Skin epidermis (tissue), 12 donors: ENCODE results near the gene BGN.

ENCODE experiments used
- H3K27ac ChIP-seq, 21 experiments: fragments of 200-600 bp; sonication (generic) in 11 of 21; one replicate each; pipeline ENCODE4 v1.5.0; 2020; ENCODE audit warnings: mild to moderate bottlenecking in 3 of 21, inconsistent platforms in 2 of 21, moderate library complexity in 2 of 21
- H3K4me3 ChIP-seq, 7 experiments: fragments of 200-600 bp; sonication (generic) in 2 of 7; one replicate each; pipeline ENCODE4 v1.5.0; 2020; ENCODE audit warnings: inconsistent platforms in 2 of 7, mild to moderate bottlenecking in 2 of 7, moderate library complexity in 1 of 7

BGN gene

DNA sequence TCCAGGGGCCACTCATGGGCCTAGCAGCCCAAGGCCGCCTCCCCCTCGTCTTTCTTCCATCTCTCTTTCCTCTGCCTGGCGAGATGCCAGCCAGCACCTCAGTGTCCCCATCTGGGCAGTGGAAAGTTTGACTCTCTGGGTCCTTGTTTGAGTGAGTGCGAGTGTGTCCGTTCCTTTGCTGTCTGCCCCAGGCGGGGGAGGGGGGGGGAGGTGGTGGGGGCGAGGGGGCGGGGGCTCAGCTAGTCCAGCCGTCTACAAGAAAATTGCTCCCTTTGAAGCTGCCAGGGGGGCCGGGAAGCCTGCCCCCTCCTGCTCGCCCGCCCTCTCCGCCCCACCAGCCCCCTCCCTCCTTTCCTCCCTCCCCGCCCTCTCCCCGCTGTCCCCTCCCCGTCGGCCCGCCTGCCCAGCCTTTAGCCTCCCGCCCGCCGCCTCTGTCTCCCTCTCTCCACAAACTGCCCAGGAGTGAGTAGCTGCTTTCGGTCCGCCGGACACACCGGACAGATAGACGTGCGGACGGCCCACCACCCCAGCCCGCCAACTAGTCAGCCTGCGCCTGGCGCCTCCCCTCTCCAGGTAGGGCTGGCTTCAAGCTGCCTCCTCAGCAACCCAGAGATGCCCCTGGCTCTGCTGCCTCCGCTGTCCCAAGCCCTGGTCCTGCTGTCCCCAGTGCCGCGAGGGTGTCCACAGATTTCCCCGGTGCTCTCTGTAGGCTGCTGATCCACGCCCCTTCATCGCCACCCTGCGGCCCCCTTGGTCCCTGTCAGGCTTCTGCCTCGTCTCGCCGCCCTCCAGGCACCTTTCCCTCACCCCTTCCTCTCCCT is at the start of gene BGN:
Gene BGN (plus strand): TSS at position 440 of the 821 bp plus-strand sequence. CDS start 9,652 bp downstream, outside the sequence.
- Histone ChIP-seq H3K4me3 (peak within 1 kb of the TSS; percentile 14 to 39 (median 28)), H3K27ac (peak within 1 kb of the TSS in 17 of 21 experiments; percentile 11 to 83 (median 51))

GRCh38 chrX:153445106-153445855 is 49.5 kb upstream of the BGN start:
- Histone ChIP-seq H3K27ac (no peak overlapping the region), H3K4me3 (no peak overlapping the region)

DNA sequence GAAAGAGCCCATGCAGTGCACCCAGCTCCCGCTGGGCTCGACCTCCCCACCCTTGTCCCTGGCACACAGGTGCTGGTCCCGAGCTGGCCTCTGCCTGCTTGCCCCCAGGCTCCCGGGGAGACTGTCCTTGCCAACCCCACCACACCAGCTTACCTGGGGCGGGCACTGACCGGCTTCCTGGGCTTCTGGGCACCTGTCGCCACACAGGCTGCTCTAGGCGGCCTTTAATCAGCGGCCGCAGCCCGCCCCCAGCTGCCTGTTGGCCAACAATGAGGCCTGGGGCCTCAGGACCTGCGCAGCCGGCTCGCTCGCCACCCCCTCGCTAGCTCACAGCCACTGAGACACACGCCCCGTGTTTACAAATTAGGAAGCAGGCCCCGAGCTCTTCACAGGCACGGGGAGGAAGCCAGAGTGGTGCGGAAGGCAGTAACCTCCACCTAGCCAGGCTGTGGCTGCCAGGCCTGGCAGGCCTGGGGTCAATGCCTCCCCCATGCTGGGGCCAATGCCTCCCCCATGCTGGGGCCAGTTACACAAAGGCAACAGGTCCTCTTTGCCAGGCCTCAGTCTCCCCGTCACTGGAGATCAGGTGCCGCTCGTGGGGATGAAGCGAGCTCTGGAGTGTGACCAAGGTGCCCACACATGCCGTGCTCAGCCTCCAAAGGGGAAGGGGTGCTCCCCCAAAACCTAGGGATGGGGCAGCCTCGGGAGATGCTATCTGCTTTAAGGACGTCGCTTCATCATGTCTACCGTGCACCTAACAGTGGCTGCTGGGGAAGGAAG is 48.7 kb upstream of the BGN start, which contains the start of gene TREX2:
Gene TREX2 (minus strand): TSS at position 201 of the 780 bp plus-strand sequence. CDS start 626 bp downstream, outside the sequence.
- Histone ChIP-seq H3K4me3 (peak within 1 kb of the TSS in 1 of 7 experiments; percentile 0), H3K27ac (no peak within 1 kb of the TSS)

DNA sequence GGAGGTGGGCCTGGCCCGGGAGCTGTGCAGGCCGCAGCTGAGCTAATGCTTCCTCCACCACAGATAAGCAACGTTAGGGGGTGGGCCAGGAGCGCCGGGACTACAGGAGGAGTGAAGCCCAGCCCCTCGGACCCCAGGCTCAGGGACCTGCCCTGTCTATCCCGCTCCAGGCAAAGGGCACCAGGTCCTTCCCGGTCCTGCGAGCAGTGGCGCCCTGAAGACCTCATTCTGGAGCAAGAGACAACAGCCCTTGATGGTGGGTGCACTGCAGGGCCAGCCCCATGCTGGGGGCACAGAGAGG is 48.2 kb upstream of the BGN start:
- no peak overlapping the region for H3K4me3 ChIP-seq
- no peak overlapping the region for H3K27ac ChIP-seq

DNA sequence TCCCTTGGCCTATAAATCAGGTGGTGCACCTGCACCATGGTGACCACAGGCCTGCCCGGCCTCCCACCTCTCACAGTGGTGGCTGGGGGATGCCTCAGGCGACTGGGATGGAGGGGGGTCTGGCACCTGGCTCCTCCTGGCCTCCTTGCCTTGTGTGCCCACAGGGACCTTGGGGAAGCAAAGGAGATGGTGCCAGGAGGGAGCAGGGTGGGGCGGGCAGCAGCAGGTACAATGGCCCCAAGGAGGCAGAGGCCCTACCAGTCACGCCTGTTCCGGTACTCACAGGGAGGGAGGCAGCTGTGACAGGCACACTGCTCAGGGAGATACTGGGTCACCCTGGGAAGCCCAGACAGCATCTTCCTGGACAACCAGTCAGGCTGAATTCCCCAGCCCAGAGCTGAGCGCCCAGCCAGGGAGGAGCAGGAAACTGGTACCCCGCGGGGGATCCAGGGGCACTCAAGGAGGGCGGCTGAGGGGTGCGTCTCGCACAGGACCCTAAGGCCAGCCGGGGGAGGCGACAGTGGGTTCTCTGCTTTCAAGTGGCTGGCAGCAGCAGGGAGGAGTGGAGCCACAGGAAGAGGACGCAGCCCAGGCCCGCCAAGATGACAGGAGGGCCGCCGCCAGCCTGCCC is 47.7 kb upstream of the BGN start:
- H3K27ac ChIP-seq, result no peak overlapping the region
- no peak overlapping the region for H3K4me3 ChIP-seq

GRCh38 chrX:153447581-153447960 is 47.2 kb upstream of the BGN start:
- Histone ChIP-seq H3K4me3 (no peak overlapping the region), H3K27ac (no peak overlapping the region)

DNA sequence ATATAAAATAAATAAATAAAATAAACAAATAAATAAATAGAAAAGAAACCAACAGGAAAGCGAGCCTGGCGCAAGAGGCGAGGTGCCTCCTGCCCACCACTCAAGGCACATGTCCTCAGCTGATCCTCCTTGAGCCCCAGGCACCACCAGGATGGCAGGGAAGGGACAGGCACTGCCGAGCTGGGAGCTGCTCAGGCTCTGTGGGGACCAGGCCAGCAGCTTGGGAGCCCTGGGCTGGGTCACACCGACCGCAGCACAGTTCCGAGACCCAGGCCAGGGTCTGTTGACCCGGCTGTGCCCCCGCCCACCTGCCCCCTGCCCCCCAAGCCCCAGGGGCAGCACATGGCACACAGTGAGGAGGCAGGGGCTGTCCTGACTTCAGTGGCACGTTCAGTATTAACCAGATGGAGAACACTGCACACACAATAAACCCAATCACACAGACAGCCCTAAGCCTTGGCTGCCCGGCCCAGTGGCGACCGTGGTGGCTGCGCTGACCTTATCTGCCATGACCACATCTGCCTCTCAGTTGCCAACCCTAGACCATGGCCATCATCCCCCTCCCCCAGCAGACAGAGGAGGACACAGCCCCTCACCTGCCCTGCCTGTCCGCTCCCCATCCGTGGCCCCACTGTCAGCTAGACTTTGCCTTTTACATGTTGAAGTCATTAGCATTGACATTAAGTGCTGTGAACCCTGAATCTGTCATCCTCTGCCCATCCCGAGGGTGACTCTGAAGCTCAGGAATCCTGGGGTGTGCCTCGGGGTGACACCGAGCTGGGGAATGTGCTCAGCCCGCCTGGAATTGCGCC is 46.0 kb upstream of the BGN start:
- H3K4me3 ChIP-seq, result no peak overlapping the region
- no peak overlapping the region for H3K27ac ChIP-seq

GRCh38 chrX:153449368-153450113 is 45.2 kb upstream of the BGN start:
- no peak overlapping the region for H3K4me3 ChIP-seq
- H3K27ac ChIP-seq, result no peak overlapping the region

GRCh38 chrX:153450114-153450948 is 44.4 kb upstream of the BGN start:
- Histone ChIP-seq H3K27ac (no peak overlapping the region), H3K4me3 (no peak overlapping the region)

DNA sequence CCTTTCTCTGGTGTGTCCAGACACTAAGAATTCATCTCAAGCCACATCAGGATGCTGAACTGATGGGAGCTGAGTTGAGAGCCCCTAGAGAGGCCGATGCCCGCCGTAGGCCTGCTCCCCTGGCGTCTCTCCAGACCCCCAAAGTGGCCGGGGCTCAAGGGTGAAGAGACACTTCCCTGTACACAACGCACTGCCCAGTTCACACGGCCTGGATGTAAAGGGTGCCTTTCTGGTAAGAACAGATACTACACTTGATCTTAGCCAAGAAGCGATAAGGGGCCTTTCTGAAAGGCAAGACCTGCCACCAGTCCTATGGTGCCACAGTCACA is 43.9 kb upstream of the BGN start:
- no peak overlapping the region for H3K27ac ChIP-seq
- no peak overlapping the region for H3K4me3 ChIP-seq

GRCh38 chrX:153454901-153455550 is 39.8 kb upstream of the BGN start:
- Histone ChIP-seq H3K27ac (no peak overlapping the region), H3K4me3 (no peak overlapping the region)

GRCh38 chrX:153455571-153455970 is 39.2 kb upstream of the BGN start:
- Histone ChIP-seq H3K27ac (no peak overlapping the region), H3K4me3 (no peak overlapping the region)

- Histone ChIP-seq H3K27ac (no peak overlapping the region), H3K4me3 (no peak overlapping the region)
Observed at GRCh38 chrX:153456161-153456560, 38.6 kb upstream of the BGN start.

DNA sequence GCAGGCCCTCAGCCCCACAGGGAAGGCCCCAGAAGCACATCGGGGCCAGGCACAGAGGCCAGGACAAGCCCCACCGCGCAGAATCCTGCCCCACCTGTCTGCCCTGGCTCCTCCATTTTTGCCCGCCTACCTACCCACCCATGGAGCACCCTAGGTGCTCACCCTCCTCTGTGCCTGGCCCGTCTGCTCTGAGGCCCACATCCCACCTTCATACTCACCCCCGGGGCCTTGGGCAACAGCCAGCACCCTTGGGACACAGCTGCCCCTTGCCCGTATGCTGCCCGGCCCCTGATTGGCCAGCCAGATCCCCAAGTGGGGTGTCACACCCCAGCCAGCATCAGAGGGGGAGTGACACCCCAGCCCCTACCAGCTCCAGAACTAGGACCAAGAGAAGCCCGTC is 38.1 kb upstream of the BGN start:
- H3K27ac ChIP-seq, result no peak overlapping the region

DNA sequence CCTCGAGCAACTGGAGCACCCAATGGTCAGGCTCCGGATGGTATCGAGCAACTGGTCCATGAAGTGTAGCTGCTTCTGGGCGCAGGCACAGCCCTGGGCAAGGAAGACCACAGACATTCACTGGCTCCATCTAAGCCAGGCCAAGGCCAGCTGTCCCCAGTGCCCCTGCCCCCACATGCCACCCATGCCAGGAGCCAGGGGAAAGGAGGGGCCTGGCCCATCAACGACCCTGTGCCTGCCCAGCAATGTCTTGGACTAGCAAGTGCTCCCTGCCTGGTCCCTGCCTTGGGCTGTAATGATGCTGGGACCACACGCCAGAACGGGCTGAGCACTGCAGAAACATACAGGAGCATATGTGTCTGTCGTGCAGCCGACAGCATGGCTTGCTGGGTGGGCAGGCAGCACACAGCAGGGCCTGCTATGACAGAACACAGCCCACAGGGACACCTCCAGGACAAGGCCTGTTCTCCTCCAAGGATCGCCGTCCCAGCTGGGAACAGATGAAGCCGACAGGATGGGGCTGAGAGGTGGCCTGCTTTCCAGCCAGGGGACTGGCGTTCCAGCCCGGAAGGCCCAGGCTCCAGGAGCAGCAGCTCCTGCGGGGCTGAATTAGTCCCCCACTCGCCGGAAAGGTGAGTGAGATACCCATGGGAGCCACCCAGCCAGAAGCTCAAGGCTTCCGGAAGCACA is 37.5 kb upstream of the BGN start:
- Histone ChIP-seq H3K4me3 (no peak overlapping the region), H3K27ac (no peak overlapping the region)

More for the DNA sequence above, 38.1 kb upstream of the BGN start:
- no peak overlapping the region for H3K4me3 ChIP-seq

GRCh38 chrX:153457827-153458466 is 36.8 kb upstream of the BGN start:
- Histone ChIP-seq H3K4me3 (no peak overlapping the region), H3K27ac (no peak overlapping the region)
